Left lung (tissue), 10 donors: ENCODE measurements around the gene LENG1. TPM values are rescaled to one million over a fixed set of nuclear protein-coding genes. Genes with fewer than 3 reads are reported as not detected.
A peak's percentile ranks its signal among the peaks of the same experiment; 100 is the strongest.

Source experiments
- ATAC-seq: fragments of 200-7000 bp; cut with Tn5 transposase; one replicate; pipeline ENCODE4 v1.9.1; 2020; ENCODE audit warnings: moderate library complexity
- DNase-seq, 4 donors: peaks; one replicate each; pipeline ENCODE4 v3.0.0-alpha.2; 2013 to 2020
- H3K27ac ChIP-seq, 2 donors: fragments of 200-600 bp; sonication (generic) in 1 of 2; one replicate each; pipeline versions ENCODE4 v1.5.0 to v1.8.0; 2020 to 2021
- H3K27me3 ChIP-seq, 2 donors: fragments of 200-600 bp; sonication (generic) in 1 of 2; one replicate each; pipeline versions ENCODE4 v1.5.0 to v1.8.0; 2020 to 2021
- H3K36me3 ChIP-seq, 2 donors: fragments of 200-600 bp; sonication (generic) in 1 of 2; one replicate each; pipeline versions ENCODE4 v1.5.0 to v1.8.0; 2020 to 2021
- H3K4me1 ChIP-seq, 2 donors: fragments of 200-600 bp; one replicate each; pipeline ENCODE4 v1.8.0; 2021
- H3K4me3 ChIP-seq, 2 donors: fragments of 200-600 bp; sonication (generic) in 1 of 2; one replicate each; pipeline versions ENCODE4 v1.5.0 to v1.8.0; 2020 to 2021; ENCODE audit warnings: mild to moderate bottlenecking in 1 of 2
- H3K9me3 ChIP-seq, 2 donors: fragments of 200-600 bp; sonication (generic) in 1 of 2; one replicate each; pipeline versions ENCODE4 v1.5.0 to v1.8.0; 2020 to 2021
- intact Hi-C, 2 donors: fragments of 100-400 bp; cut with DNase I; formaldehyde crosslinking; loops; one replicate each; pipeline versions ENCODE4 v1.11.2 to v1.14.2; 2022
- polyA plus RNA-seq, 6 donors: library from polyadenylated mRNA; unstranded; fragments of 120-200 nt; gene quantifications; one replicate each; pipeline ENCODE4 v1.2.1, GENCODE V29; 2013; ENCODE audit not compliant: insufficient read length in 6 of 6
- total RNA-seq, 2 donors: library from RNA; stranded (reverse); fragmentation: NEBNext Ultra II Directional; extraction: Animal tissue kit (Norgen Biotek cat#: 25700); gene quantifications; one replicate each; pipeline ENCODE4 v1.2.1, GENCODE V29; 2021
- TF ChIP-seq, protein P1 (sequence below), 2 donors: fragments of 200-600 bp; sonication (generic) in 1 of 2; IDR thresholded peaks; one replicate each; pipeline versions ENCODE4 v1.5.0 to v1.8.0; 2021; ENCODE audit warnings: antibody characterized with exemption in 2 of 2
- donor health status: DM: no; HTN: yes; CAD: no.
- donor health status: DM: no; HTN: no; CAD: no.

LENG1 gene
- total and polyA plus RNA-seq, 8 donors: 5.4 to 10.9 (median 7.5) TPM

GRCh38 chr19:54137699-54138488, 21.6 kb downstream of the LENG1 start, which contains the start of gene CNOT3:
Gene CNOT3, plus strand, starts transcription at chr19:54137762. Its CDS starts 5,217 bp downstream, at chr19:54142979.
- TF ChIP-seq, protein P1, sequence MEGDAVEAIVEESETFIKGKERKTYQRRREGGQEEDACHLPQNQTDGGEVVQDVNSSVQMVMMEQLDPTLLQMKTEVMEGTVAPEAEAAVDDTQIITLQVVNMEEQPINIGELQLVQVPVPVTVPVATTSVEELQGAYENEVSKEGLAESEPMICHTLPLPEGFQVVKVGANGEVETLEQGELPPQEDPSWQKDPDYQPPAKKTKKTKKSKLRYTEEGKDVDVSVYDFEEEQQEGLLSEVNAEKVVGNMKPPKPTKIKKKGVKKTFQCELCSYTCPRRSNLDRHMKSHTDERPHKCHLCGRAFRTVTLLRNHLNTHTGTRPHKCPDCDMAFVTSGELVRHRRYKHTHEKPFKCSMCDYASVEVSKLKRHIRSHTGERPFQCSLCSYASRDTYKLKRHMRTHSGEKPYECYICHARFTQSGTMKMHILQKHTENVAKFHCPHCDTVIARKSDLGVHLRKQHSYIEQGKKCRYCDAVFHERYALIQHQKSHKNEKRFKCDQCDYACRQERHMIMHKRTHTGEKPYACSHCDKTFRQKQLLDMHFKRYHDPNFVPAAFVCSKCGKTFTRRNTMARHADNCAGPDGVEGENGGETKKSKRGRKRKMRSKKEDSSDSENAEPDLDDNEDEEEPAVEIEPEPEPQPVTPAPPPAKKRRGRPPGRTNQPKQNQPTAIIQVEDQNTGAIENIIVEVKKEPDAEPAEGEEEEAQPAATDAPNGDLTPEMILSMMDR (IDR thresholded peaks at IDR 0.05): no peak
- Histone ChIP-seq H3K9me3 (no peaks in the 10 kb centered on the region), H3K36me3 (peaks cover 0 to 17% of the 10 kb centered on the region in 2 donors), H3K27me3 (no peaks in the 10 kb centered on the region), H3K4me1 (peaks cover 17 to 52% of the 10 kb centered on the region in 2 donors), H3K4me3 (peak within 1 kb of the TSS; percentile 94 to 99), H3K27ac (peak within 1 kb of the TSS; percentile 86 to 92)
- ATAC-seq (no peak), DNase-seq (peak in 2 of 4 donors; percentile 46 to 88)
- intact Hi-C loops: no loop called here

DNA sequence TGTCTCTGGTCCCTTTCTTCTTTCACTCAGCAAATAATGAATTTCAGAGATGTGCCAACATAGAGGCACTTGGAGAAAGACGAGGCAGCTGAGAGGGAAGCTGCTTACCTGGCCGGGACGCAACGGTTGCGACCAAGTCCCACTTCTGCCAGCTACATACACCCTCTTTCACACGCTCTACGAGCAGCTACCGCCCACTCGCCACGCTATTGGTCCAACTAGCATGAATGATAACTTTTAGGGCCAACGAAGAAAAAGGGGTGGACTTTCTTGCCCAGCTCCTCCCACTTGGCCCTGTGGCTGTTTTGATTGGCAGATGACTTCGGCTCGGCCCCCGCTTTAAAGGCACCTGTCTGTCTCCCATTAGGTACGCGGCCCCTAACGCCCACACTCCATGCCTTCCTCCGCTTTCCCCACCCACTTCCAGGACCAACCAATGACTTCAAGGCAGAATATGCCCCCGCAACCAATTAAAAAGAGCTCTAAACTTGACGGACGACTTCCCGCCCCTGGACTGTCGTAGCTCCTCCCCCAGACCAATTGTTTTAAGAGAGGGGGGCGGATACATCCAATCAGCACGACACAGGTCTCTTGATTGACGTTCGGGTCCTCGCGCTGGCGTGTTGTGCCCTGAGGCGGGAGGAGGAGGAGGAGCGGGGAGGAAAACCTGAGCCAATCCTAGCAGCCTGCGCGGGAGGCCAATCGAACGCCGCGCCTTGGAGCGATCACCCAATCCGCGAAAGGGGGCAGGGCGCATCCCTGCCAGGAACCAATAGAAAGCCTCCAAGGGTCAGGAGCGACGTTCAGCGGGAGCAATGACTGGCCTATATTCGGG, 22.4 kb downstream of the LENG1 start:
- no peaks in the 10 kb centered on the region for H3K27me3 ChIP-seq
- H3K9me3 ChIP-seq: no peaks in the 10 kb centered on the region
- ATAC-seq (peak; percentile 89), DNase-seq (peak; percentile 98 to 100 (median 100))
- TF ChIP-seq, protein P1 (IDR thresholded peaks at IDR 0.05): no peak
- intact Hi-C loops: no loop called here
- peaks cover 0 to 20% of the 10 kb centered on the region in 2 donors for H3K36me3 ChIP-seq
- H3K27ac ChIP-seq: peak overlapping the region in 1 of 2 donors; percentile 92
- H3K4me3 ChIP-seq: peak overlapping the region; percentile 94 to 99
- peaks cover 17 to 52% of the 10 kb centered on the region in 2 donors for H3K4me1 ChIP-seq

DNA sequence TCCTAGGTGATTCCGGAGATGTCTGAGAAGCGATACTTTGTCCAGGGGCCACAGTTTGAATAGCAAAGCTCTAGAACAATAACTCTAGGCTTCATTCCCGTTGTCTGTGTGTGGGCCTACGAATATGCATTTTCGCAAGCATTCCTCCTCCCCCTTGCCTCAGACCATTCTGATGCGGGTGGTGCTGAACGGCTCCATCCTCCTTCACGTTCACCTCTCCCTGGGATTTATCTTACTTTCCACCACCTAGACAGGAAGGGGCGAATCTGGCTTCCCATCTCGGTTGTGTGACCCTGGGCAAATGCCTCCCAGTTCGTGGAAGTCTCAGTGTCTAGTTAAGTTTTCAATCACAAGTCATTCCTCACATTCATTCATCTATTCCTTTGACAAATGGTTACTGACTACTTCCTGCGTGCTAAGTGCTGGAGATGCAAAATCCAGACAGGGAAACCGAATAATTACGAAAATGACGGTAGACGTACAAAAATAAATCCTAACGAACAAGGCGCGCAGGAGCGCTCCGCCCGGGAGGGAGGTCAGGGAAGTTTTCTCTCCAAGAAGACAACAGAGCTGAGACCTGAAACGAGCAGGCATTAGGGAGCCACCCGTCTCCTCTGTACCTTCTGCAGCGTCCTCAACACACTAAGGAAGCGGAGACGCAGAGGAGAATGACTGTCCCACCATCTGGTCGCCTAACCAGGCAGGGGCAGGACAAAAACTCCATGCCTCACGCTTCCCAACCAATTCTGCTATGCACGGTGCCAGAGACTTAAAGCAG, 23.2 kb downstream of the LENG1 start:
- Histone ChIP-seq H3K4me1 (peaks cover 17 to 47% of the 10 kb centered on the region in 2 donors), H3K9me3 (no peaks in the 10 kb centered on the region), H3K27ac (peak overlapping the region in 1 of 2 donors; percentile 92), H3K4me3 (peak overlapping the region; percentile 28 to 99), H3K36me3 (peaks cover 0 to 28% of the 10 kb centered on the region in 2 donors), H3K27me3 (no peaks in the 10 kb centered on the region)
- ATAC-seq (no peak), DNase-seq (peak in 1 of 4 donors; percentile 73)
- intact Hi-C loops: no loop called here
- TF ChIP-seq, protein P1 (IDR thresholded peaks at IDR 0.05): no peak

GRCh38 chr19:54133957-54134590, 25.4 kb downstream of the LENG1 start:
- Histone ChIP-seq H3K27me3 (no peaks in the 10 kb centered on the region), H3K4me3 (no peak overlapping the region), H3K4me1 (peaks cover 9 to 25% of the 10 kb centered on the region in 2 donors), H3K27ac (no peak overlapping the region), H3K36me3 (peaks cover 0 to 37% of the 10 kb centered on the region in 2 donors), H3K9me3 (no peaks in the 10 kb centered on the region)
- ATAC-seq (no peak), DNase-seq (no peak)
- intact Hi-C loops: no loop called here
- TF ChIP-seq, protein P1 (IDR thresholded peaks at IDR 0.05): no peak
